Mucosa of descending colon (tissue), 3 donors: Measurements from ENCODE around the gene MED29. TPM values are rescaled to one million over a fixed set of nuclear protein-coding genes. Genes with fewer than 3 reads are reported as not detected.

Experiments
- ATAC-seq: fragments of 200-7000 bp; cut with Tn5 transposase; one replicate; pipeline ENCODE4 v1.9.1; 2020; ENCODE audit warnings: mild to moderate bottlenecking, moderate library complexity
- DNase-seq, 3 donors: peaks; one replicate each; pipeline ENCODE4 v3.0.0-alpha.2; 2020
- H3K36me3 ChIP-seq: fragments of 200-600 bp; one replicate; pipeline ENCODE4 v1.8.0; 2021; ENCODE audit warnings: low read depth, mild to moderate bottlenecking
- H3K4me1 ChIP-seq: fragments of 200-600 bp; one replicate; pipeline ENCODE4 v1.8.0; 2021; ENCODE audit warnings: low read depth, mild to moderate bottlenecking
- H3K4me3 ChIP-seq: fragments of 200-600 bp; one replicate; pipeline ENCODE4 v1.8.0; 2021; ENCODE audit warnings: mild to moderate bottlenecking
- H3K9me3 ChIP-seq: fragments of 200-600 bp; one replicate; pipeline ENCODE4 v1.8.0; 2021; ENCODE audit warnings: mild to moderate bottlenecking
- intact Hi-C, 2 donors: fragments of 100-400 bp; cut with DNase I in 1 of 2; cut with micrococcal nuclease in 1 of 2; formaldehyde crosslinking; loops; one replicate each; pipeline versions ENCODE4 v1.11.0 to v1.11.1; 2022; cut with DNase I, micrococcal nuclease
- total RNA-seq, 3 donors: library from RNA; stranded (reverse); fragmentation: NEBNext Ultra II Directional in 2 of 3; extraction: Animal tissue kit (Norgen Biotek cat#: 25700) in 2 of 3; gene quantifications; one replicate each; pipeline versions ENCODE4 v1.2.1 to v1.2.4, GENCODE V29; 2021 to 2023
- TF ChIP-seq, protein P1 (sequence below): fragments of 200-600 bp; IDR thresholded peaks from one replicate; pipeline ENCODE4 v1.8.0; 2022; ENCODE audit warnings: antibody characterized with exemption, mild to moderate bottlenecking
- donor health status: DM: no; HTN: no; CAD: no; lungs with moderate emphysema.
- donor health status: DM: no; HTN: no; CAD: no.
- donor health status: DM: no; HTN: yes; CAD: no.

Gene MED29
- total RNA-seq, 3 donors from 2014 or later: 28.4 to 31.2 (median 28.8) TPM

DNA sequence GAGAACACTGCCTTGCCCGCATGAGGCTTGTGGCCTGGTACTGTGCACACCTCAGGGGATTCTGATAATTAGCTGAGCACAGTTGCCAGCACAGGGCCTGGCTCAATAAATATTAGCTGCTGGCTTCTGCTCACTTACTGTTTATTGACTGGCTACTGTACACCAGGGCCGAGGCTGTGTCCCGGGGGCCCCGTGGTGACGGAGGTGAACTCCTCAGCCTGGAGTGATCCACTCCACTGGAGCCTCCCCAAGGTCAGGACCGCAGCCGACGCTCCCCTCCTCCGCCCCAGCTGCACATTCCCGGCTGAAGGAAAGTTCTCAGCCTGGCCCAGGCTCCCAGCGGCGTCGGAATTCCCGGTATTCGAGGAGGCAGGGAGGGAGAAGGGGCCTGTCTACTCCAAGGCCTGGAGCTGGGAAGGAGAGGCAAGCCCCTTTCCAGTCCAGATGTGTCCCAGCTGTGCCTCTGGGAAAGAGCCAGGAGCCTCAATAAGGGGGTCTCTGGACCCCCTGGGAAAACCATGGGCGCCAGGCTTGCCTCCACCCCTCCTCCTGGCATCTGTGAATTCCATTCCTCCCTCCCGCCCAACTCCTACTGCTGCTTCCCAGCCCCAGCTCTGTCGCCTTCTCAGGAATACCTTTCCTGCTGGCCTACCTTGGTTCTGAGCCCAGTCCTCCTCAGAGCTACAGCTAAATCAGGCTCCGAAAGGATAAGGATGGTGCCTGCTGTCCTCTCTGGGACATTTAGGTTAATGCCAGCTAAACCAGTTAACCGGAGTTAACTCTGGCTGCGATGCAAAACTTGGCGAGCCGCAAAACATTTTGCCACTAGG lies 37.3 kb downstream of the MED29 start:
- Histone ChIP-seq H3K9me3 (no peaks in the 10 kb centered on the region), H3K36me3 (peaks cover 4% of the 10 kb centered on the region), H3K4me1 (peaks cover 3% of the 10 kb centered on the region), H3K4me3 (no peak overlapping the region)
- TF ChIP-seq, protein P1, sequence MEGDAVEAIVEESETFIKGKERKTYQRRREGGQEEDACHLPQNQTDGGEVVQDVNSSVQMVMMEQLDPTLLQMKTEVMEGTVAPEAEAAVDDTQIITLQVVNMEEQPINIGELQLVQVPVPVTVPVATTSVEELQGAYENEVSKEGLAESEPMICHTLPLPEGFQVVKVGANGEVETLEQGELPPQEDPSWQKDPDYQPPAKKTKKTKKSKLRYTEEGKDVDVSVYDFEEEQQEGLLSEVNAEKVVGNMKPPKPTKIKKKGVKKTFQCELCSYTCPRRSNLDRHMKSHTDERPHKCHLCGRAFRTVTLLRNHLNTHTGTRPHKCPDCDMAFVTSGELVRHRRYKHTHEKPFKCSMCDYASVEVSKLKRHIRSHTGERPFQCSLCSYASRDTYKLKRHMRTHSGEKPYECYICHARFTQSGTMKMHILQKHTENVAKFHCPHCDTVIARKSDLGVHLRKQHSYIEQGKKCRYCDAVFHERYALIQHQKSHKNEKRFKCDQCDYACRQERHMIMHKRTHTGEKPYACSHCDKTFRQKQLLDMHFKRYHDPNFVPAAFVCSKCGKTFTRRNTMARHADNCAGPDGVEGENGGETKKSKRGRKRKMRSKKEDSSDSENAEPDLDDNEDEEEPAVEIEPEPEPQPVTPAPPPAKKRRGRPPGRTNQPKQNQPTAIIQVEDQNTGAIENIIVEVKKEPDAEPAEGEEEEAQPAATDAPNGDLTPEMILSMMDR: no peak
- ATAC-seq (peak; percentile 27), DNase-seq (peak in 2 of 3 donors; percentile 55 to 67)
- intact Hi-C loops: no loop called here

DNA sequence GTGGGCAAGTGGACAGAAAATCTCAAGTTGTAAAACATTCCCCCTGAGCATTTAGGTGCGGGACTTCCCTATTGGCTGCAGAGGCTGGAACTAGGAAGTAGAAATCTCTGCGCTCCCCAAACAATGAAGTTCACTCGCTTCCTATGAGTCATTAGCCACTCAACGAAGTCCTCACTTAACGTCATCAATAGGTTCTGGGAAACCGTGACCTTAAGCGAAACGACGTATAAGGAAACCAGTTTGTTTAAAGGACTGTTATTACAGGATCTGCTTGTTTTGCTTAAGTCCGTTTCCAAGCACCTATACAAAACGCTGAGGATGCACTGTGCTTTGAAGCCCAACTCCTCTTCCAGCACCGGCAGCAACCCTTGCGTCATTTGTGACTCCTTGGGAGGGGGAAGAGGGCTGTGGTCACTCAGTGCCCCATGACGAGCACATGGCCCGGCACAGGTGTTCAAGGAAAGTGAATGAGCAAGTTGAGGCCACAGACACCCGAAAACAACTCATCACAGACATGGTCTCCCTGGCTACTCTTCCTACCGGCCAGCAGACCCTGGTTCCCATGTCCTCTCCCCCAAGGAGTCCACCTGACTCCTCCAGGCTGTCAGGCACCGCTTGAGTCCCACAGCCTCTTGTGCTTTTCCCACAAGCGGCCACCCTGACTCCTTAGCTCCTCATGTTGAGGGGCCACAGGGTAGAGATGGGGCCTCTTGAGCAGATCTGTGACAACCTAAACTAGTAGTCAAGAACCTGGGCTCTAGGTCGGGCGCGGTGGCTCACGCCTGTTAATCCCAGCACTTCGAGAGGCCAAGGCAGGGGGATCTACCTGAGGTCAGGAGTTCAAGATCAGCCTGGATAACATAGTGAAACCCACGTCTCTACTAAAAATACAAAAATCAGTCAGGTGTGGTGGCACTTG lies 39.8 kb downstream of the MED29 start:
- H3K4me3 ChIP-seq: no peak overlapping the region
- DNase-seq: peak in 1 of 3 donors; percentile 61
- peaks cover 18% of the 10 kb centered on the region for H3K4me1 ChIP-seq
- peak; percentile 76 for ATAC-seq
- H3K9me3 ChIP-seq: no peaks in the 10 kb centered on the region
- TF ChIP-seq, protein P1: no peak
- peaks cover 5% of the 10 kb centered on the region for H3K36me3 ChIP-seq
- intact Hi-C loops: no loop called here

DNA sequence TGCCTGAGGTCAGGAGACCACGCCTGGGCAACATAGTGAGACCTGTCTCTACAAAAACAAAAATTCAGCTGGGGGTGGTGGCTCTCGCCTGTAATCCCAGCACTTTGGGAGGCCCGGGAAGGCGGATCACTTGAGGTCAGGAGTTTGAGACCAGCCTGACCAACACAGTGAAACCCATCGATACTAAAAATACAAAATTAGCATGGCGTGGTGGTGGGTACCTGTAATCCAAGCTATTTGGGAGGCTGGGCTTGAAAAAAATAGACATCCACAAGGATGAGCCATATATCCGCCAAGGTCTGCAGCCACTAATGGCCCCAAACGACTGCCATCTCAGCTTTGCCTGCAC lies 41.5 kb downstream of the MED29 start:
- intact Hi-C loops: no loop called here
- H3K4me1 ChIP-seq: peaks cover 24% of the 10 kb centered on the region
- no peak overlapping the region for H3K4me3 ChIP-seq
- TF ChIP-seq, protein P1: no peak
- DNase-seq (peak in 1 of 3 donors; percentile 13), ATAC-seq (no peak)
- H3K9me3 ChIP-seq: no peaks in the 10 kb centered on the region
- H3K36me3 ChIP-seq: peaks cover 5% of the 10 kb centered on the region

DNA sequence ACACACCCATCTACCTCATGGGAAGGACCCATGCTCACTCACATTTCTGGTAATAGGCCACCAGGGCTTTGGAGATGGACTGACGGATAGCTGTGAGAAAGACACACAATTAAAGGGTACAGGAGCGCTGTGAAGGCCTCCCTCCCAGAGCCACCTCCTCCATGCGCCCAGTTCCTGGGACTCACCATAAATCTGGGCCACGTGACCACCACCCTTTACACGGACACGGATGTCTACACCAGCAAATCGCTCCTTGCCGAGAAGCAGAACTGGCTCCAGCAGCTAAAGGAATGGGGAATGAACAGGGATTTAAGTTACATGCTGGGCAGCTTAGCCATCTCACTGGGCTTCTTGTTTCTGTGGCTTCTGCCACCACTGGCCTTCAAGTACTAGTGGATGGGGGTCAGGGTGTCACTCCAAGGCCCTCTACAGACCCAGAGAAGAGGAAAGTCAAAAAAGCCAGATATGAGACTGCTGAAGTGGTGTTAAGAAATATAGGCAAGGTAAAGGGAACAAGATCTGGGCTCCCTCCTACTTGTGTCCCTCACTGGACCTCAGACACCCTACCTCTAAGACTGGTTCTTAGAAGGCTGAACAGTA lies 42.4 kb downstream of the MED29 start:
- peaks cover 5% of the 10 kb centered on the region for H3K36me3 ChIP-seq
- TF ChIP-seq, protein P1: no peak
- intact Hi-C loops: no loop called here
- no peak for ATAC-seq
- H3K4me1 ChIP-seq: peaks cover 24% of the 10 kb centered on the region
- H3K9me3 ChIP-seq: no peaks in the 10 kb centered on the region
- no peak overlapping the region for H3K4me3 ChIP-seq
- peak in 1 of 3 donors; percentile 37 for DNase-seq

DNA sequence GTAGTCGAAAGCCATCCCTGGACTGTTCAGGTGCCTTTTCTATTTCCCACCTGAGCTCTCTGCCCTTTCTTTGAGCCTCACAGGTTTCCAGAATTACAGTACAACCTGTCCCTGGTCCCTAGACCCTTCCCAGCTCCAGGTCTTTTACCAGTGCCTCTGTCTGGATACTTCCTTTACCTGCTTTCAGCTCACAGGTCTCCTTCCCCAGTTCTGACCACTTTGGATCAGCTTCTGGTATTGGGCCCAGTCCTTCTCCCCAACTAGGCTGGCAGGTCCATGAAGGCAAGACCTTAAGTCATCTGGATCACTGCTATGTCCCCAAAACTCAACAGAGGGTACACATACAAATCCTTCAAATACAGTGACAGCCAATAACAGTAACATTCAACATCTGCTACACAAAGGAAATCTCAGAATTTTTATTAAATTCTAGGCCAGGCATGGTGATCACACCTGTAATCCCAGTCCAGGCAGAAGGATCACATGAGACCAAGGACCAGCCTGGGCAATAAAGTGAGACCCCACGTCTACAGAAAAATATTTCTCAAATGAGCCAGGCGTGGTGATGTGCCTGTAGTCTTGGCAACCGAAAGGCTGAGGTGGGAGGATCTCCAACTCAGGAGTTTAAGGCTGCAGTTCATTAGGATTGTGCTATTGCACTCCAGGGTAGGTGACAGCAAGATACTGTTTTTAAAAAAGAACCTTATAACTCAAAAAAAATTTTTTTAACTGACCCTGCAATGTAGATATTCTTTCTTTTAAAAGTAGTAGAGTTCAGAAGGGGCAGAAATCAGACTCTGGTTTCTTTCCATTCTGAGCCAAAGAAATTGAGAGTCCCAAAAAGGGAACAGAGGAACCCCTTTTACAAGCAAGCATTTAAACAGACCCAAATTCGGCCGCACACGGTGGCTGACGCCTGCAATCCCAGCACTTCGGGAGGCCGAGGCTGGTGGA lies 43.2 kb downstream of the MED29 start:
- no peak for DNase-seq
- Histone ChIP-seq H3K4me1 (peaks cover 24% of the 10 kb centered on the region), H3K36me3 (peaks cover 5% of the 10 kb centered on the region), H3K9me3 (no peaks in the 10 kb centered on the region), H3K4me3 (no peak overlapping the region)
- intact Hi-C loops: no loop called here
- TF ChIP-seq, protein P1: no peak
- ATAC-seq: no peak
